ENCODE data around the gene HOXA13.

Gene HOXA13

GRCh38 chr7:27197137-27198042 lies 2.5 kb downstream of the HOXA13 start (continued):
- no peak for TF ChIP-seq PRDM2 (tag by site-specific recombination; IDR thresholded peaks at IDR 0.05; ENCODE audit: borderline replicate concordance)
- peak; percentile 47; the same call in 1 of the 2 replicates for TF ChIP-seq PRDM1 (tag by site-specific recombination; IDR thresholded peaks at IDR 0.05)

DNA sequence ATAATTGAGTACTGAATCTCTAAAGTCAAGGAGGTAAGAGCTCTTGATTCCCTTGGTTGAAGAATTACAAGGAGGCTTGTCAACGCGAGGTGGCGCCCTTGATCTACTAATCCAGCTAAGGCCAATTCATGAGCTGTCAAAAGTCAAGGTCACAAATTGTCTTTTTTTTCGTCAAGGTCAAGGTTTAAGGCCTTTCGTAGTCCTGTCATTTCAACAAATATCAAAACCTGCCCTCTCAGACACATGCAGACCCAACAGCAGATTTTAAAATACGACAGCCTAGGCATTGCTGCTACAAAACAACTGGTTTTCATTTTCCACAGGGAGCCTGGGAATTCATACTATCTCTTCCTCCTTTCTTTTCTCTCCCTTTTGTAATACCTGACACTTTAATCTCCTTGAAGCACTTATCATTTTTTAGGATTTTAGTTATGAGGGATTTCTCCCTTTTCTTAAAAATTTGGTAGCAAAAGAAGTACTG lies 3.6 kb downstream of the HOXA13 start:
- peaks cover 9 to 23% of the 10 kb centered on the region in 2 experiments; a peak in 2 of 3 replicates for H3K36me3 ChIP-seq (ENCODE audit: control insufficient read depth in 2 of 2, insufficient read depth in 1 of 2, low read length in 2 of 2)
- peaks cover 17% of the 10 kb centered on the region for H3K4me1 ChIP-seq (ENCODE audit: control insufficient read depth, insufficient read depth, low read length)
- ChIA-PET CTCF (interaction anchor here (0.5 to 3.1 kb wide), 39 partner anchors 9 to 898 kb away, joined by 3 to 26 read pairs (median 4); partner anchors contain the start of genes HIBADH and HOXA11), POLR2A (interaction anchor here (0.6 to 2.6 kb wide), 4 partner anchors 10 to 544 kb away, joined by 3 to 25 read pairs (median 4); partner anchors contain the start of gene HOXA11)
- peak overlapping the region; percentile 89 for H3K4me3 ChIP-seq (ENCODE audit: low read depth, low read length)
- H3K27ac ChIP-seq (ENCODE audit: extremely low read depth, low read depth, low read length), result no peak overlapping the region
- H3K9me3 ChIP-seq (ENCODE audit: control insufficient read depth, insufficient read depth, low read depth, low read length), result no peaks in the 10 kb centered on the region
- TF ChIP-seq EGR2 (tag by site-specific recombination; IDR thresholded peaks at IDR 0.05; ENCODE audit: low read depth), result no peak
- no peak for TF ChIP-seq OVOL3 (tag by site-specific recombination; IDR thresholded peaks at IDR 0.05)
- TF ChIP-seq ZNF16 (tag by site-specific recombination; IDR thresholded peaks at IDR 0.05; ENCODE audit: low read depth), result no peak
- TF ChIP-seq GLI2 (tag by site-specific recombination; IDR thresholded peaks at IDR 0.05; ENCODE audit: borderline replicate concordance, low read depth), result no peak
- TF ChIP-seq ZNF777 (tag by site-specific recombination; IDR thresholded peaks at IDR 0.05; ENCODE audit: borderline replicate concordance), result no peak
- no peak for TF ChIP-seq ZNF114 (tag by site-specific recombination; IDR thresholded peaks at IDR 0.05)
- TF ChIP-seq, protein P1, sequence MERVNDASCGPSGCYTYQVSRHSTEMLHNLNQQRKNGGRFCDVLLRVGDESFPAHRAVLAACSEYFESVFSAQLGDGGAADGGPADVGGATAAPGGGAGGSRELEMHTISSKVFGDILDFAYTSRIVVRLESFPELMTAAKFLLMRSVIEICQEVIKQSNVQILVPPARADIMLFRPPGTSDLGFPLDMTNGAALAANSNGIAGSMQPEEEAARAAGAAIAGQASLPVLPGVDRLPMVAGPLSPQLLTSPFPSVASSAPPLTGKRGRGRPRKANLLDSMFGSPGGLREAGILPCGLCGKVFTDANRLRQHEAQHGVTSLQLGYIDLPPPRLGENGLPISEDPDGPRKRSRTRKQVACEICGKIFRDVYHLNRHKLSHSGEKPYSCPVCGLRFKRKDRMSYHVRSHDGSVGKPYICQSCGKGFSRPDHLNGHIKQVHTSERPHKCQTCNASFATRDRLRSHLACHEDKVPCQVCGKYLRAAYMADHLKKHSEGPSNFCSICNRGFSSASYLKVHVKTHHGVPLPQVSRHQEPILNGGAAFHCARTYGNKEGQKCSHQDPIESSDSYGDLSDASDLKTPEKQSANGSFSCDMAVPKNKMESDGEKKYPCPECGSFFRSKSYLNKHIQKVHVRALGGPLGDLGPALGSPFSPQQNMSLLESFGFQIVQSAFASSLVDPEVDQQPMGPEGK (tag by site-specific recombination; IDR thresholded peaks at IDR 0.05), result no peak
- TF ChIP-seq ZNF155 (tag by site-specific recombination; IDR thresholded peaks at IDR 0.05), result no peak
- no peak for TF ChIP-seq ZNF600 (tag by site-specific recombination; IDR thresholded peaks at IDR 0.05)
- no peak for TF ChIP-seq ZNF391 (tag by site-specific recombination; IDR thresholded peaks at IDR 0.05; ENCODE audit: borderline replicate concordance, low read depth)
- TF ChIP-seq INSM2 (tag by site-specific recombination; IDR thresholded peaks at IDR 0.05), result no peak
- no peak for TF ChIP-seq ZBTB48 (tag by site-specific recombination; IDR thresholded peaks at IDR 0.05)
- TF ChIP-seq GFI1B (tag by site-specific recombination; IDR thresholded peaks at IDR 0.05), result no peak
- TF ChIP-seq ZSCAN16 (tag by site-specific recombination; IDR thresholded peaks at IDR 0.05), result no peak
- TF ChIP-seq ZNF169 (tag by site-specific recombination; IDR thresholded peaks at IDR 0.05), result no peak
- no peak for TF ChIP-seq ZNF561 (tag by site-specific recombination; IDR thresholded peaks at IDR 0.05; ENCODE audit: borderline replicate concordance)
- TF ChIP-seq, protein P2, sequence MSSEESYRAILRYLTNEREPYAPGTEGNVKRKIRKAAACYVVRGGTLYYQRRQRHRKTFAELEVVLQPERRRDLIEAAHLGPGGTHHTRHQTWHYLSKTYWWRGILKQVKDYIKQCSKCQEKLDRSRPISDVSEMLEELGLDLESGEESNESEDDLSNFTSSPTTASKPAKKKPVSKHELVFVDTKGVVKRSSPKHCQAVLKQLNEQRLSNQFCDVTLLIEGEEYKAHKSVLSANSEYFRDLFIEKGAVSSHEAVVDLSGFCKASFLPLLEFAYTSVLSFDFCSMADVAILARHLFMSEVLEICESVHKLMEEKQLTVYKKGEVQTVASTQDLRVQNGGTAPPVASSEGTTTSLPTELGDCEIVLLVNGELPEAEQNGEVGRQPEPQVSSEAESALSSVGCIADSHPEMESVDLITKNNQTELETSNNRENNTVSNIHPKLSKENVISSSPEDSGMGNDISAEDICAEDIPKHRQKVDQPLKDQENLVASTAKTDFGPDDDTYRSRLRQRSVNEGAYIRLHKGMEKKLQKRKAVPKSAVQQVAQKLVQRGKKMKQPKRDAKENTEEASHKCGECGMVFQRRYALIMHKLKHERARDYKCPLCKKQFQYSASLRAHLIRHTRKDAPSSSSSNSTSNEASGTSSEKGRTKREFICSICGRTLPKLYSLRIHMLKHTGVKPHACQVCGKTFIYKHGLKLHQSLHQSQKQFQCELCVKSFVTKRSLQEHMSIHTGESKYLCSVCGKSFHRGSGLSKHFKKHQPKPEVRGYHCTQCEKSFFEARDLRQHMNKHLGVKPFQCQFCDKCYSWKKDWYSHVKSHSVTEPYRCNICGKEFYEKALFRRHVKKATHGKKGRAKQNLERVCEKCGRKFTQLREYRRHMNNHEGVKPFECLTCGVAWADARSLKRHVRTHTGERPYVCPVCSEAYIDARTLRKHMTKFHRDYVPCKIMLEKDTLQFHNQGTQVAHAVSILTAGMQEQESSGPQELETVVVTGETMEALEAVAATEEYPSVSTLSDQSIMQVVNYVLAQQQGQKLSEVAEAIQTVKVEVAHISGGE (tag by site-specific recombination; conservative IDR thresholded peaks at IDR 0.05; ENCODE audit: low read depth), result no peak
- TF ChIP-seq ZNF416 (tag by site-specific recombination; IDR thresholded peaks at IDR 0.05), result no peak
- no peak for TF ChIP-seq ZNF175 (tag by site-specific recombination; IDR thresholded peaks at IDR 0.05)
